ENCODE data around the gene MPI. TPM values are rescaled to one million over a fixed set of nuclear protein-coding genes. Genes with fewer than 3 reads are reported as not detected.

MPI gene
- total RNA-seq, 2 donors from 2014 or later = 45.6 to 65.5 TPM

DNA sequence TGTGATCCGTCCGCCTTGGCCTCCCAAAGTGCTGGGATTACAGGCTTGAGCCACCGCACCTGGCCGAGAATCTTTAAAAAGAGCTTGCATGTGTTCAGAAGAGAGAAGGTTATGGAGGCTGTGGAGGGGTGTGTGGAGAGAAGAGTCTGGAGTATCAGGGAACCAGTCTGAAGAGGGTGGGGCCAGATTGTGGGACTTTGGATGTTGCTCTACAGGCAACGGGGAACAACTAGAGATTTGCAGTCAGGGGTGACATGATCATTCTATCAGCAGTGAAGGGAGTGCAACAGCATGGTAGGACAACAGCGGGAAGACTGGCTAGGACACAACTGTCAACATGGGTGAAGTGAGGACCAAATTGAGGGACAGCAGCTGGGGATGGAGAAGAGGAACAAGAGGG lies 25.5 kb upstream of the MPI start:
- TF ChIP-seq, protein P1, sequence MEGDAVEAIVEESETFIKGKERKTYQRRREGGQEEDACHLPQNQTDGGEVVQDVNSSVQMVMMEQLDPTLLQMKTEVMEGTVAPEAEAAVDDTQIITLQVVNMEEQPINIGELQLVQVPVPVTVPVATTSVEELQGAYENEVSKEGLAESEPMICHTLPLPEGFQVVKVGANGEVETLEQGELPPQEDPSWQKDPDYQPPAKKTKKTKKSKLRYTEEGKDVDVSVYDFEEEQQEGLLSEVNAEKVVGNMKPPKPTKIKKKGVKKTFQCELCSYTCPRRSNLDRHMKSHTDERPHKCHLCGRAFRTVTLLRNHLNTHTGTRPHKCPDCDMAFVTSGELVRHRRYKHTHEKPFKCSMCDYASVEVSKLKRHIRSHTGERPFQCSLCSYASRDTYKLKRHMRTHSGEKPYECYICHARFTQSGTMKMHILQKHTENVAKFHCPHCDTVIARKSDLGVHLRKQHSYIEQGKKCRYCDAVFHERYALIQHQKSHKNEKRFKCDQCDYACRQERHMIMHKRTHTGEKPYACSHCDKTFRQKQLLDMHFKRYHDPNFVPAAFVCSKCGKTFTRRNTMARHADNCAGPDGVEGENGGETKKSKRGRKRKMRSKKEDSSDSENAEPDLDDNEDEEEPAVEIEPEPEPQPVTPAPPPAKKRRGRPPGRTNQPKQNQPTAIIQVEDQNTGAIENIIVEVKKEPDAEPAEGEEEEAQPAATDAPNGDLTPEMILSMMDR (IDR thresholded peaks at IDR 0.05) = no peak
- ATAC-seq (ENCODE audit: insufficient number of reproducible peaks, low FRiP score, low read depth) (no peak), DNase-seq (ENCODE audit: low spot score) (no peak)
- H3K9me3 ChIP-seq = no peaks in the 10 kb centered on the region
- H3K27me3 ChIP-seq (replicated peaks; ENCODE audit: insufficient read depth) = no peaks in the 10 kb centered on the region
- H3K4me1 ChIP-seq (ENCODE audit: control insufficient read depth in 1 of 2, low read depth in 2 of 2) = peaks cover 19 to 30% of the 10 kb centered on the region in 2 donors
- H3K36me3 ChIP-seq = no peaks in the 10 kb centered on the region
- H3K4me3 ChIP-seq = no peak overlapping the region
- H3K27ac ChIP-seq = no peak overlapping the region

DNA sequence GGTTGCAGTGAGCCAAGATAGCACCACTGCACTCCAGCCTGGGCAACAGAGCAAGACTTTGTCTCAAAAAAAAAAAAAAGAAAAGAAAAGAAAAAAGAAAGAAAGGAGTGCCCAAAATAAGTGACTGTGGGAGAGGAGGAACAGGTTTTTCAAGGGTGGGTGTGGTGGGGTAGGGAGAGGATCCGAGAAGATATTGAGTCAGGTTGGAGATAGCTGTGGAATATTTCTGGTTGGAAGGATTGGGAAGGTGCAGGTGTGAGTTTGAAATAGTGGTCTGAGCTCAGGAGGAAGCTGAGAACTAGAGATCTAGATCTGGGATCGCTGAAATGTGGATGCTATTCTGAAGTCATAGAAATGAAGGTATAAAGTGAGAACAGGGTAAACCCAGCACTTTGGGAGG lies 24.5 kb upstream of the MPI start:
- Histone ChIP-seq H3K27ac (no peak overlapping the region), H3K27me3 (replicated peaks; ENCODE audit: insufficient read depth) (no peaks in the 10 kb centered on the region), H3K36me3 (no peaks in the 10 kb centered on the region), H3K4me1 (ENCODE audit: control insufficient read depth in 1 of 2, low read depth in 2 of 2) (peaks cover 29 to 37% of the 10 kb centered on the region in 2 donors), H3K9me3 (no peaks in the 10 kb centered on the region), H3K4me3 (no peak overlapping the region)
- TF ChIP-seq, protein P1 (IDR thresholded peaks at IDR 0.05) = no peak
- no peak for ATAC-seq (ENCODE audit: insufficient number of reproducible peaks, low FRiP score, low read depth)
- DNase-seq (ENCODE audit: low spot score) = no peak

DNA sequence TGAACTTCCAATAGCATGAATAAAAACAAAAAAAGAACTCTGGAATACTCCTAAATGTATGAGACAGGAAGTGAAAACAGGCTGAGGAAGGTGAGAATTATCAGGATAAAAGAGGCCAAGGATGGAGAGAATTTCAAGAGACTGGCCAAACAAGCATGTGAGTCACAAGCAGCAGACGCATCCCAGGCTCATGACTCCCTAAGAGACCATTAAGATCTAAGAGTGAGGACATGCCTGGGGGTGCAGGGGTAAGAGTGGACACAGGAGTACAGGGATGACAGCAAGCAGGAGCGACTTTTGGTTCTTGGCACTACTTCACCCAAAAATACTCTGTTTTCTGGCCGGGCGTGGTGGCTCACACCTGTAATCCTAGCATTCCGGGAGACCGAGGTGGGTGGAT lies 23.8 kb upstream of the MPI start:
- TF ChIP-seq, protein P1 (IDR thresholded peaks at IDR 0.05) = no peak
- no peak for DNase-seq (ENCODE audit: low spot score)
- no peak for ATAC-seq (ENCODE audit: insufficient number of reproducible peaks, low FRiP score, low read depth)
- no peak overlapping the region for H3K27ac ChIP-seq
- peaks cover 37 to 45% of the 10 kb centered on the region in 2 donors for H3K4me1 ChIP-seq (ENCODE audit: control insufficient read depth in 1 of 2, low read depth in 2 of 2)
- H3K36me3 ChIP-seq = no peaks in the 10 kb centered on the region
- H3K9me3 ChIP-seq = no peaks in the 10 kb centered on the region
- no peaks in the 10 kb centered on the region for H3K27me3 ChIP-seq (replicated peaks; ENCODE audit: insufficient read depth)
- H3K4me3 ChIP-seq = no peak overlapping the region

DNA sequence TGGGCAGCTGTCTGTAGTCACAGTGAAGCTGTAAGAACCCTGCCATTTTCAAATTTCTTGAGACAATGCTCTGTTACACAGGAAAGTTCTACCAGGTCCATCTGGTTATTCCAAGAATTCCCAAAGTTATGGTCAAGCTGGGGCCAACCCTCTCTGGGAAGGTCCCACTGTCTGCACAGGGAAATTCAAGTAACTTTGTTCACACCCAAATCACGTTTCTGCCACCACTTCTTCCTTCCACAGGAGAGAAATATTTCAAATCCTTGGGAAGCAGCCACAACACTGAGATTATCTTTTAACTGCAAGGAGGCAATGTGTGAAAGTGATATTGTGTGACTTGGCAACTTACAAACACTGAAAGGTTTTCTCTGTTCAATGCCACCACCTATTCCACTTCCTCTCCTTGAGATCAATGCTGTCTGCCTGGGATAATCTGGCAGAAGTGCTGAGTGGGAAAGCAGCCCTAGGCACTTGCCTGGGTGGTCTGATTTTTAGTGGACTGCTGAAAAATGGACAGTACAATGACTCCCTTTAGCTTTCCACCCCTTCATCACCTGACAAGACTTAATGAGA lies 22.3 kb upstream of the MPI start:
- peak overlapping the region; percentile 17 for H3K4me3 ChIP-seq
- H3K27me3 ChIP-seq (replicated peaks; ENCODE audit: insufficient read depth) = no peaks in the 10 kb centered on the region
- DNase-seq (ENCODE audit: low spot score) (no peak), ATAC-seq (ENCODE audit: insufficient number of reproducible peaks, low FRiP score, low read depth) (no peak)
- TF ChIP-seq, protein P1 (IDR thresholded peaks at IDR 0.05) = no peak
- H3K27ac ChIP-seq = peak overlapping the region in 1 of 2 donors; percentile 20
- H3K9me3 ChIP-seq = no peaks in the 10 kb centered on the region
- H3K36me3 ChIP-seq = no peaks in the 10 kb centered on the region
- peaks cover 51 to 55% of the 10 kb centered on the region in 2 donors for H3K4me1 ChIP-seq (ENCODE audit: control insufficient read depth in 1 of 2, low read depth in 2 of 2)

GRCh38 chr15:74868059-74868458 lies 21.8 kb upstream of the MPI start:
- Histone ChIP-seq H3K9me3 (no peaks in the 10 kb centered on the region), H3K4me1 (ENCODE audit: control insufficient read depth in 1 of 2, low read depth in 2 of 2) (peaks cover 51 to 55% of the 10 kb centered on the region in 2 donors), H3K4me3 (no peak overlapping the region), H3K27me3 (replicated peaks; ENCODE audit: insufficient read depth) (no peaks in the 10 kb centered on the region), H3K36me3 (no peaks in the 10 kb centered on the region), H3K27ac (peak overlapping the region in 1 of 2 donors; percentile 20)
- no peak for ATAC-seq (ENCODE audit: insufficient number of reproducible peaks, low FRiP score, low read depth)
- no peak for DNase-seq (ENCODE audit: low spot score)
- TF ChIP-seq, protein P1 (IDR thresholded peaks at IDR 0.05) = no peak
